Coronary artery (tissue), 2 donors: ENCODE results near the gene AMBP.

Experiments used
- DNase-seq: peaks from one replicate; pipeline ENCODE4 v3.0.0-alpha.2; 2017; ENCODE audit warnings: low spot score
- H3K27ac ChIP-seq, 2 donors: fragments of 200-600 bp; sonication (generic); one replicate each; pipeline ENCODE4 v1.5.1; 2016 to 2019
- H3K4me3 ChIP-seq: fragments of 200-600 bp; sonication (generic); 2 replicates; pipeline ENCODE4 v1.5.1; 2016; ENCODE audit warnings: mild to moderate bottlenecking, moderate library complexity
- TF ChIP-seq, protein P1 (sequence below): fragments of 200-600 bp; sonication (generic); IDR thresholded peaks from one replicate; pipeline ENCODE4 v1.5.1; 2019; ENCODE audit warnings: antibody characterized with exemption

AMBP gene

DNA sequence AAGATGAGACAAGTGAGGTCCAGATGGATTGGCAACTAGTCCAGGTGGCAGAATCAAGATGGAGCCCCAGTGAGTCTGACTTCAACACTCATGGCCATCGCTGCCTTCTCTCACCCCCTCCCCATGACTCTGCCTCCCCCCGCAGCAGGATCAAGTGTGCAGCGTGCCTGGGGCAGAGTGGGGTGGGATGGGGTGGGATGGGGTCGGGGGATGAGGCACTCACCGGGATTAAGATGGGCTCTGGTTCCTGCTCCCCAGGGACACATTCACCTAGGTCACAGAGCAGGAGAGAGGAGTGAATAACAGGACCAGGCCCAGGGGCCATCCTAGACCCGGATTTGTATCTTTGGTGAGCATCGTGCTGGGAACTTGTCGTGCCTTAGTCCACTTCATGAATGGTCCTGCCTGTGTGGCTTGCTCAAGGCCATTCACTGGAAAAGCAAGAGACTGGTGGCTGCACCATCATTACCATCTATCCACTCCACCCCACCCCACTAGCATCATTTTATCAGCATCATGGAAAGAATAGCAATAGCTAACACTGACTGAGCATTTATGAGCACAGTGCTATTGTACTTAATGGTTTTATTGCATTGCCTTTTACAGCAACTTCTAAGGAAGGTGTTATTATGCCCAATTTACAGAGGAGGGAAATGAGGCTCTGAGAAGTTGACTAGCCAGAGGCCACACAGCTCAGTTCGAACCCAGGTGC is 8.5 kb downstream of the AMBP start:
- no peak overlapping the region for H3K4me3 ChIP-seq
- H3K27ac ChIP-seq, result no peak overlapping the region
- DNase-seq, result no peak
- TF ChIP-seq, protein P1, sequence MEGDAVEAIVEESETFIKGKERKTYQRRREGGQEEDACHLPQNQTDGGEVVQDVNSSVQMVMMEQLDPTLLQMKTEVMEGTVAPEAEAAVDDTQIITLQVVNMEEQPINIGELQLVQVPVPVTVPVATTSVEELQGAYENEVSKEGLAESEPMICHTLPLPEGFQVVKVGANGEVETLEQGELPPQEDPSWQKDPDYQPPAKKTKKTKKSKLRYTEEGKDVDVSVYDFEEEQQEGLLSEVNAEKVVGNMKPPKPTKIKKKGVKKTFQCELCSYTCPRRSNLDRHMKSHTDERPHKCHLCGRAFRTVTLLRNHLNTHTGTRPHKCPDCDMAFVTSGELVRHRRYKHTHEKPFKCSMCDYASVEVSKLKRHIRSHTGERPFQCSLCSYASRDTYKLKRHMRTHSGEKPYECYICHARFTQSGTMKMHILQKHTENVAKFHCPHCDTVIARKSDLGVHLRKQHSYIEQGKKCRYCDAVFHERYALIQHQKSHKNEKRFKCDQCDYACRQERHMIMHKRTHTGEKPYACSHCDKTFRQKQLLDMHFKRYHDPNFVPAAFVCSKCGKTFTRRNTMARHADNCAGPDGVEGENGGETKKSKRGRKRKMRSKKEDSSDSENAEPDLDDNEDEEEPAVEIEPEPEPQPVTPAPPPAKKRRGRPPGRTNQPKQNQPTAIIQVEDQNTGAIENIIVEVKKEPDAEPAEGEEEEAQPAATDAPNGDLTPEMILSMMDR, result no peak

DNA sequence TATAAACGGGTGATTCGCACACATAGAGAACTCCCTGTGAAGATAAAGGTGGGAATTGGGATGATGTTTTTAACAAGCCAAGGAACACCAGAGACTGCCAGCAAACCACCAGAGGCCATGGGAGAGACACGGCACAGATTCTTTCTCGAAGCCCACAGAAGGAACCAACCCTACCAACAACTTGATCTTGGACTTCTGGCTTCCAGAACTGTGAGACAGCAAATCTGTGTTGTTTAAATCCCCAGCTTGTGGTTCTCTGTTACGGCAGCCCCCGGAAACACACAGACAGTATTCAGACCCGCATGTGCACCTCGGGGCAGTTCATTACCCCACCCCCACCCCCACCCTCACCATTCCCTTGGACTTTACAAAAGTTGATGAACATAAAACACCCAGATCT is 12.8 kb downstream of the AMBP start:
- no peak for DNase-seq
- H3K4me3 ChIP-seq, result no peak overlapping the region
- no peak overlapping the region for H3K27ac ChIP-seq
- TF ChIP-seq, protein P1, result no peak

DNA sequence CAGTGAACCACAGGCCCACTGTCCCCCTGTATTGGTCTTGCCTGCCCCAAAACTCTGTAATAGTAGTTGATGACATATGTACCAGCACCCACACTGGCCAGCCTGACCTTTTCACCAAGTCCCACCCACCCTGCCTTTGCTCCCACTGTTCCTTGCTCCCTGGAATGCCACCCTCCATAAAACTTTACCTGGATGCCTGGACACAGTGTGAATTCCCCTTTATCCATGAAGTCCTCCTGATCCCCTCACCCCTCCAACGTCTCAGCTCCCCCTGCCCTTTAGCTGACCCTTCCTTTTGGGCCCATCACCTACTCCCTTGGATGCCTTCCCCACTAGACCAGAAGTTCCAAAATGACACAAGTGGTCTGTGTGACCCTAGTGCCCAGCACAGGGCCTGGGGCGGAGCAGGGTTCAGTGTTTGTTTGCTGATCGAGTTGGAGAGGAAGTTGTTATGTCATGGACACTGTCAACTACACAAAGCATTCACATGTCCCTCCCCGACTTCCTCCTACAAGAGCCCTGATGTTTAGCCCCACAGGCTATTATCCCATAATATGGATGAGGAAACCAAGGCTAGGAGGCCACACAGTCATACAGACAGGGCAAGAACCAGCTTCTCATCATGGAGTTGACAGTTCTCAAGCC is 16.1 kb downstream of the AMBP start:
- no peak for DNase-seq
- Histone ChIP-seq H3K4me3 (no peak overlapping the region), H3K27ac (no peak overlapping the region)
- TF ChIP-seq, protein P1, result no peak

GRCh38 chr9:114061292-114061691 is 16.8 kb downstream of the AMBP start:
- H3K27ac ChIP-seq, result no peak overlapping the region
- no peak overlapping the region for H3K4me3 ChIP-seq

DNA sequence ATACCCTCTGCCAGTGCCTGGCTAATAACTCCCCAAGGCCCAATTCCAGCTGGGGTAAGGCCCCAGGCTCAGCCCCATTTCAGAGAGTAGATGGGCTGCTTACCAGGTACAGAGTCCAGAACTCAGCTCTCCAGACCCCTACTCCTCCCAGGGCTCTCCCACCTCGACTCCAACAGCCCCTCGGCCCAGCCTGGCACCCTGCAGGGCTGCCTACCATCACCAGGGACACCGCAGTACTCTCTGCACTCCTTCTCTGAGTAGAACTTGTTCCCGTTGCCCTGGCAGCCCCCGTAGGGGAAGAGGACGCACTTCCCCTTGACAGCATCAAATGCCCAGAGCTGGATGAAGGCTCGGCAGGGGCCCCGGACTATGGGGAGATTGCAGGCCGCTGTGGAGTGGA is 17.4 kb downstream of the AMBP start:
- TF ChIP-seq, protein P1, result no peak
- DNase-seq, result no peak
- Histone ChIP-seq H3K4me3 (no peak overlapping the region), H3K27ac (peak overlapping the region in 1 of 2 donors; percentile 85)

More at GRCh38 chr9:114061292-114061691, 16.8 kb downstream of the AMBP start:
- no peak for DNase-seq
- TF ChIP-seq, protein P1, result no peak

DNA sequence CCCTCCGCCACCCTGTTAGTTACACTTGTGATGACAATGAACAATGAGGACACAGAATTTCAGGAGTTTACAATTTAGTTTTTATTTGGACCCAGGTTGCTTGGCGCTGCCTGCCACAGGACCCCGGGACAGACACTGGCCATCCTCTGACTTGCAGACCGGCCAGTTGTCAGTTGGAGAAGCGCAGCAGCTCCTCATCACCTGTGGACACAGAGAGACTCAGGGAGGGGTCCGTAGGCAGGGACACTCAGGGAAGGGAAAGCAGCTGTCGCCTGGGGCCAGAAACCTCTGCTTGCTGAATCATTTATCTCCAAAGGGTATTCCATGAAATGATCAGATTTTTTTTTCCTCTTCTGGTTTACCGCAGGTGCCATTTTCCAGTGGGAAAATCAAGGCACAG is 18.0 kb downstream of the AMBP start:
- TF ChIP-seq, protein P1, result no peak
- Histone ChIP-seq H3K4me3 (no peak overlapping the region), H3K27ac (peak overlapping the region; percentile 78 to 85)
- no peak for DNase-seq
